ENCODE results near the gene DLK1.
A peak's percentile ranks its signal among the peaks of the same experiment; 100 is the strongest.

Gene DLK1

DNA sequence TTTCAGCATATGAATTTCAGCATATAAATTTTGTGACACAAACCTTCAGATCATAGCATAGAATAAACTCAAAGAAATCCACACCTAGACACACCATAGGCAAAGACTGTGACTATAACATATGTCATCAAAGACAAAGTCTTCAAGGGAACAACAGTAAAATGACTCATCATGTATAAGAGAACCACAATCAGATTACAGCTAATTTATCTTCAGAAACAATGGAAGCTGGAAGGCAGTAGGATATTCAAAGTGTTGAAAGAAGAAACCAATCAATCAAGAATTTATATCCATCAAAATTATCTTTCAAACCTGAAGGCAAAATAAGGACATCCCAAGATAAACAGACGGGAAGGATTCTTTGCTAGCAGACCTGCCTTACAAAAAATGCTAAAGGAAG, 29.0 kb downstream of the DLK1 start:
- DNase-seq (ENCODE audit: low spot score) (no peak), FAIRE-seq (no peak)

DNA sequence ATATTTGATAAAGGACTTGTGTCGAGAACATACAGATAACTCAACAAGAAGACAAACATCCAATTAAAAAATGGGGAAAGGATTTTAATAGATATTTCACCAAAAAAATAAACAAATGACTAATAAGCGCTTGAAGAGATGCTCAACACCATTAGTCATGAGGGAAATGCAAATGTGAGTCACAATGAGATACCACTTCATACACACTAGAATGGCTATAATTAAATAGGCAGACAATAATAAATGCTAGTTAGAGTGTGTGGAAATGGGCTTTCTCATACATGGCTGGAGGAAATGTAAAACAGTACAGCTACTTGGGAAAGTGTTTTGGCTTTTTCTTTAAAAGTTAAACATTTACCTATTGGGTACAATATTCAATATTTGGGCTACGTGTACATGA, 34.8 kb downstream of the DLK1 start:
- no peak for FAIRE-seq
- DNase-seq (ENCODE audit: low spot score) = no peak

DNA sequence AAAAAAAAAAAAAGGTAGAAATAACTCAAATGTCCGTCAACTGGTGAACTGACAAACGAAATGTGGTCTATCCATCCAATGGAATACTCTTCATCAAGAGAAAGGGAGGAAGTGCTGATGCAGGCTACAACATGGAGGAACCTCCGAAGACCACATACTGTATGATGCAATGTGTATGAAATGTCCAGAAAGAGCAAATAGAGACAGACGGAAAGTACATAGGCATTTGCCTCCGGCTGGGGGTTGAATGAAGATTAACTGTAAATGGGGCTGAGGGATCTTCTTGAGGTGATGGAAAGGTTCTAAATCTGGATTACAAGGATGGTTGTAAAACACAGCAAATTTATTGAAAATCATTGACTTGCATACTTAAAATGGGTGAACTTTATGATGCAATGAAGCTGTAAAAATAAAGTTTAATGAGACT, 35.4 kb downstream of the DLK1 start:
- FAIRE-seq (no peak), DNase-seq (ENCODE audit: low spot score) (no peak)

DNA sequence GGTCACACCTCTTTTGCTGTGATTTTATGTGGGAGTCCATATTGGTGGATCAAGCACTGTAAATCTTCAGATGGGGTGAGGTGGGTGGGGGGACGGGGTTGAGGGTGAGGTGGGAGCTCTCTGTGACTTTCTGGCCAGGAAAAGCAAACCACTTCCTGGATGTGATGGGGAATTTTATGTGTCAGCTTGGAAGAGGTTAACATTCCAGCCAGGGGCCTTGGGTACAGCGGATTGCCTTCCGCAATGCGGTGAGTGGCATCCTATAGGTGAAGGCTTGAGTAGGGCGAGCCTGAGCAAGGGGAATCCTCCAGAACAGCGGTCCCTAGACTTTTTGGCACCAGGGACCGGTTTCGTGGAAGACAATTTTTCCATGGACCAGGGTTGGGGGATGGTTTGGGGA, 36.2 kb downstream of the DLK1 start:
- no peak for FAIRE-seq
- peak; percentile 9 for DNase-seq (ENCODE audit: low spot score)

DNA sequence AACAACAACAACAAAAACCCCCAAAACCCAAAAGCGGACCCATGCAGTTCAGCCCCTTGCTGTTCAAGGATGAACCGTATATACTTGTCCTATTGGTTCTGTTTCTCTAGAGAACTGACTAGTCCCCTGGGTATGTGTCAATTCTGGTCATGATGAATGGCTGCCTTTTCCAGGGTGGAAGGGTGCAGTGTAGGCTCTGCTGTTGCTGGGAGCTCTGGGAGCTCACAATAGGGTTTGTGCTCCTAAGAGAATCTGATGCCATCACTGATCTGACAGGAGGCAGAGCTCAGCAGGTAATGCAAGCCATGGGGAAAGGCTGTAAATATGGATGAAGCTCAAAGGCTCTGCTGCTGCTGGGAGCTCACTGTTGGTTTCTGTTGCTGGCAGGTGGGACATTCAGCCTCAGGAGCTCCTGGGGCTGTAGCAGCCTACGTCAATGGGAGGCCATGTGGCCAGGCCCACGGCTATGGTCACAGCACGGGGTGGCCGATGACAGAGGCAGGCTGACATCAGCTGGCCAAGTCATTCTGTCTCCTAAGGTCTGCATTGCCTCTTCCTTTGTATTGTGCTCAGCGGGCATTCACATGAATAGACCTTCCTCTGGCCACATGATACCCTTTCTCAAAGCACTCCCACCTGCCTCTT, 37.9 kb downstream of the DLK1 start:
- no peak for DNase-seq (ENCODE audit: low spot score)
- FAIRE-seq = no peak

DNA sequence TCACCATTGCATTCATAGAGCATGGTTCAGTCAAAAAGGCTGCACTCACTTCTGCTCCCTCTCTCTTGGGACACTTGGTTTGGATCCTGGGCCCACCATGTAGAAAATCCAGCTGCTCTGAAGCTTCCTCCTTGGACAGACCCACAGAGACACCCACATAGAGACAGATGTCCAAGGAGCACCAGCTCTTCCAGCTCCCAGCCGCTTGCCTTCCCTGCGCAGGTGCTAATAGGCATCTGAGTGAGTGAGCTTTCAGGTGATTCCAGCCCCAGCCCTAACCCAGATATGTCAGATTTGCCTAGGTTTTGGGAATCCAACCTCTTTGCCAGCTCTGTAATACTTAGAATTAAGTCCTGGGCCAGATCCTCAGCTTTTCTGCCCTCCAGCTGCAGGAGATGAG, 38.6 kb downstream of the DLK1 start:
- DNase-seq (ENCODE audit: low spot score) (no peak), FAIRE-seq (no peak)

DNA sequence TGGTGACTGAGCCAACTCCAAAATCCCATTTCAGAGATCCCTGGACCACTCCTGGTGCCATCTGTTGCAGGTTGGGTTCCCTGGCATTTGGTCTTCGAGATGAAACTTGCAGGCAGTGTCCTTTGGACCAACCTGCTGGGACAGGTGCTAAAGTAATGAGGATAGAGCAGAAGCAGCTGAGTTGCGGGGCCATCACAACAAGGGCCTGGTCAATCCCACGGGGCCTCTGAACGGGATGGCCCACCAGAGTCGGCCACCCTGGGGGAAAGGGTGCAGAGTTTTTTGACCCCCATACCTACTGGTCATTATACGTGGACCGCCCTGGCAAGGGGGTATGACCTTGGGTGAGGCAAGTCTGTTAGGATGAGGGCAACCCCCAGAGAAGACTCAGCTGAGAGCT, 39.3 kb downstream of the DLK1 start:
- FAIRE-seq = no peak

DNA sequence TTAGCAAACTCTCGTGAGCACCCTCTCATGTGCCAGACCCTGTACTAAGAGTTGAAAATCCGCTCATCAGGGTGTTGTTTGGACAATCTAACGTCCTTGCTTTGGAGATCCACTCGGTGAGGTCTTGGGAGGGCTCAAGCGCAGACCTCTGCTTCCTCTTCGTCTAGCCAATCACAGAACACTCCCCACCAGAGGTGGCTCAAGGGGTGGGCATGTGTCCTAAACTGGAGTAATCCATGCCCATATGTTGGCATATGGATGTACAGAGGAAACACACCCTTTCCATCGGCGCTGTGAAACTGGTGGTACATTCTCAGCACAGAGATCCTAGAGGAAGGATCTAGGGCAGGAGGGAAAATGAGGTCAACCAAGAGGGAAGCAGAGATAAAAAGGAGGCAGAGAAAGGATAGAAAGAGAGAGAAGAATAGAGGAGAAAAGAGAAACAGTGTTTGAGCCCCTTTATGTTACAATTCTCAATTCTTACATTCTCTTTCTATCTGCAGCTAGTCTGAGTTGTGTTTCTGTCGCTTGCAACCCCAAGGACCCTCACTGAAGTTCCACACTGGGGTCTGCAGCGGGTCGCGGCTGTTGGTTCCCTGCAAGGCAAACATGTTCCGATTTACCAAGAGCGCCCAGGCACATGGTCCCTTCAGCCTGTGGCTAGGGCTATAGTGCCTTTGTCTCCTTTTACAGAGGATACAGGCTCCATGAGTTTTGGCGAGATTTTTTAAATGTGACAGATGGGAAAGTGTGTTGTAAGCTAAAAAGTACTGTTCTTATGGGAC, 40.5 kb downstream of the DLK1 start:
- DNase-seq (ENCODE audit: low spot score) = no peak
- no peak for FAIRE-seq

More for the DNA sequence above, 39.3 kb downstream of the DLK1 start:
- DNase-seq (ENCODE audit: low spot score) = no peak

DNA sequence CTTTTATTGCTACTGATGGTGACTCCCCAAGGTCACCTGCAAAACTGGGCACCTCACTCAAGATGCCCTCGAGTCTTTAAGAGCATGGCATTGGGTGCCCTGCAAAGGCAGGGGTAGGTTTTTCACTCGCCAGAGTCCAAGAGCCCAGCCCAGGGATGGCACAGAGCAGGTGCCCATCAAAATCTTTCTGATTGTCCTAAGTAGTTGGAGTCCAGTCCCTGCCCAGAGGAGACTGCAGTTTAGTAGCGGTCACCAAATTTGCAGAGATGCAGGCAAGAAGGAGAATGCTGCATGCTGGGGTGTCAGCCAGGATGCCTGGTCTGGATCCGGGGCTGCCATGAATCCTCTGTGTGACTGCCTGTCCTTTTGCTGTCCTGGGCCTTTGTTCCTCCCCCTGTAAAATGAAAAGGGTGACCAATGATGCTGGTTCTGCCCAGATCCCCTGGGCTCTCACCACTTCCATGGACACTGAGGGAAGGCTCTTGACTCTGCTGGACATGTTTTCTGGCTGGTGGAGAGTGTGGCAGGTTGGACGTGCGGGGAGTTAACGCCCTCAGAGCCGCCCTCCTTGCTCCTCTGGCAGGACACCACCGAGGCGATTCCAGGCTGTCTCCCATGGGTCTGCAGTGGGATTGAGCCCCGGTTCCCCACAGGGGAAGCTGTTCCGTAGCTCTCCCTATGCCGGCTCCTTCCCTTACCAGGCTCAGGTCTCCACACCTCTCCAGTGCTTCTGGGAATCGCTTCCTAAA, 41.3 kb downstream of the DLK1 start:
- FAIRE-seq = no peak
- DNase-seq (ENCODE audit: low spot score) = no peak

DNA sequence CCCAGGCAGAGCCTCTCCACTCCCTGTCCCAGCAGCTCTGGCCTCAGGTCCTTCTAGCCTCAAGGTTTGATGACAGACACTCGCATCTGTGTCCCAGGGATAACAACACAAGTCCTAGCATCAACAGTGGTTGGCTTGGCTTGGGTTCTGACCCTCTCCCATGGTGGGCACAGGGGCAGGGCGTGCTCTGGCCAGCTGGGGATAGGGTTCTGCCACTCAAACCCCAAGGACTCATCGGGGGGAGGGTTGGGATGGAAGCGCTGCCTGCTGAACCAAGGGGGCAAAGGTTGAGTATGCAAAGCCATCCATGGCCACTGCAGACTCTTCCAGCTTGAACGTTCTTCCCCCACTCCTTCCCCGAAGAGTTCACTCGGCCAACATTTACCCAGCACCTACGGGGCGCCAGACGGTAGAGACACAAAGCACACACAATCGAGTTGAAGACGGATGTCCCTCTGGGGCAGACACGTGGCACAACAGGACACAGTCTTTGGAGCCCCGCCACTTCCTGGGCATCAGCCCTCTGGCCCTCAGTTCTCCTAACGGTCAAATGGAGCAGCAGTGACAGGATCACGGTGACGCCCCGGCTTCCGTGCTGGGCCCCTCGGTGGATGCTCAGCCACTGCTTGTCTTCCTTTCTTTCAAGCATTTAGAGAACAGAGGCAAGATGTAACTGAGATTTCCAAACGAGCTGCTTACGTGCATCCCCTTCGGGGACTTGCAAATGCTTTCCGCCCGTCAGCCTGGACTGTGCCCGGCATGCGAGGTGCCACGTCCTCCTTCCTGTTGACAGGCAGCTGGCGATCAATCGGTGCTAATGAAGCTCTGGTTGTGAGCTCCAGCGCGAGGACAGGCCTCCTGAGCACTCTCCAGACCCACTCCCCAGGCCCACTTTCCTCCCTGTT, 42.6 kb downstream of the DLK1 start:
- DNase-seq (ENCODE audit: low spot score) (no peak), FAIRE-seq (no peak)

DNA sequence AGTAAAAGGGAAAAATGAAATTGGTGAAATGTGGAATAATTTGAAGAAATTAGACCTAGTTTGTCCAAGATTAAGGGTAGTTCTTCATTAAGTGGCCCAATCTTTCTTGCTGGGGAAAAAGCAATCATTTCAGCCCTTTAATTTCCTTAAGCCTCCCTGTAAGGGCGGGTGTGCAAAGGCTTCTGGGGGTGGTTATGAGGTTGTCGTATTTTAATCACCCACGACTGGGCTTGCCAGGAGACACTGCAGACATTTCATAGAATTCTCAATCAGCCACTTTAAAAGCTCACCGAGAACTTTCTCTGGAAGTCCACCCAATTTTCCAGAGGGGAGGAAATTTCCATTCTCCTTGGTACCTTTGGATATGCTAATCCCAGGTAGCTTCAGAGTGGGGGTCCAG, 43.4 kb downstream of the DLK1 start:
- no peak for FAIRE-seq
- no peak for DNase-seq (ENCODE audit: low spot score)

DNA sequence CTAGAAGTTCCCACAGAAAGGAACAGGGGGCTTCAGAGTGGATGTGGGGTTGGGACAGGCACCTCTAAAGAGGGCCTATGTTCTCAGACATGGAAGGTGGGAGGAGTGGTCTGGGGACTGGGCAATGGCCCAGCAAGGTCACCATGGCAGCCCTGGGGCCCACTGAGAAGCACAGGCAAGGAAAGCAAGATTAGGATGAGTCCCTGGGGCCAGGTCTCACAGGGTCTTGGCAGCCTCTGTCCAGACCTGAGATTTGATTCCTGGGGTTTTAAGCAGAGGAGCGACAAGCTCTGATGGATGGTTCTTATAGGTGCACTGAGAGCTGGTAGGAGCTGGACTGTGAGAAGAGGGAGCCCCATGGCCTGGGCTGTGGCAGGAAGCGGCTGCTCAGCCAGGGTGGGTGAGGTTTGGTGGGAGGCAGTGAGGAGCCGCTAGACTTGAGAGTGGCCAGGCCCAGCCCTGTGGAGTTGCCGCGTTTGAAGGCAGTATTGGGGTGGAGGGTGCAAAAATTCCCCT, 44.0 kb downstream of the DLK1 start:
- DNase-seq (ENCODE audit: low spot score) = no peak
- FAIRE-seq = no peak

DNA sequence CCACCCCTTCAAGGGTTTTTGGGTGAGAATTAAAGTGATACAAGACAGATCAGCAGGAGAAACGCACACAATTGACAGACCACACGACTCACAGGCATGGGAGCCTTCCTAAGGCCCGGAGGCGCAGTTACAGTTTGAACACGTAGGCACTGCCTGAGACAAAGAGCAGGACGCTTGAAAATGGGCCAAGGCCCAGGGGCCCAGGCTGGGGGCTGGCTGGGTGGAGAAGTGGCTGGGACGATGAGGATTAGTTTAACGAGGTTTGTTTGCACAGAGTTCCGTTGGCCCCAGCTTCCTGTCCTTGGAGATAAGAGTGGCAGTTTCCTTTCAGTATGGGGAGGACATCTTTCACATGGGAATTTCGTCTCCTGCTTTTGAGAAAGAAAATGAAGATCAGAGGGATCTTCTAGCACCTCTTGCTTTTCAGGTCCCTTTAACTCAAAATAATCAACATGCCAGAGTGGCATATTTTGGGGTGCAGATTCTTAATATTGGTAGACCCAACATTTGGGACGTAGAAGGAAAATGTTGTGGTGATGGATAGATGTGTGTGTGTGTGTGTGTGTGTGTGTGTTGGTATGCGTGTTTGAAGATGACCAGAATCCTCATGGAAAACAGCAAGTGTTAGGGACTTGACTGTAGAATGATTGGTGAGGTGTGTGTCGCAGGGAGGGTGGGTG, 44.6 kb downstream of the DLK1 start:
- no peak for FAIRE-seq

DNA sequence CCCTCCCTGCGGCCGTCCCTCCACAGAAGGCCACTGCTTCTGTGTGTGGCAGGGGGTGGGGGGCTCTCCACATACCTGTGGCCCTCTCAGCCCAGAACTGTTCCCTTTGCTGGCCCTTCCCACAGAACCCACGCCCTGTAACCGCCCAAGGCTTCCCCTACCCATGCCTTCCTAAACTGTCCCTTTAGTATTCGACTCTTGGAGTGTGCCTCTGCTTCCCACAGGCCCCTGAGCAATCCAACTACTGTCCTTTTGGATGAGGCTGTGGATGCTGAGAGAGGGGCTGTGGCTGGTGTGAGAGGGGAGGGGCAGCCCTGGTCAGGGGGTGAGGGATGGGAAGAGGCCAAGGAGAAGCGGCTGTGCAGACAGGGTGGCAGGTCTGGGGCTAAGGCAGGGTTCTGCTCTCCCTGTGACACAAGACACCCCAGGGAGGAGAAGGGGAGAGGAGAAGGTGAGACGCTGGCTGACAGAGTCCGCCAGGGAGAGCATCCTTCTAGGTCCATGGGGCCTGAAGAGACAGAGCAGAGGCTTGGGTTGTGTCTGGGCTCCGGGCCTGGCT, 46.0 kb downstream of the DLK1 start:
- FAIRE-seq (no peak), DNase-seq (ENCODE audit: low spot score) (no peak)

More for the DNA sequence above, 44.6 kb downstream of the DLK1 start:
- no peak for DNase-seq (ENCODE audit: low spot score)

DNA sequence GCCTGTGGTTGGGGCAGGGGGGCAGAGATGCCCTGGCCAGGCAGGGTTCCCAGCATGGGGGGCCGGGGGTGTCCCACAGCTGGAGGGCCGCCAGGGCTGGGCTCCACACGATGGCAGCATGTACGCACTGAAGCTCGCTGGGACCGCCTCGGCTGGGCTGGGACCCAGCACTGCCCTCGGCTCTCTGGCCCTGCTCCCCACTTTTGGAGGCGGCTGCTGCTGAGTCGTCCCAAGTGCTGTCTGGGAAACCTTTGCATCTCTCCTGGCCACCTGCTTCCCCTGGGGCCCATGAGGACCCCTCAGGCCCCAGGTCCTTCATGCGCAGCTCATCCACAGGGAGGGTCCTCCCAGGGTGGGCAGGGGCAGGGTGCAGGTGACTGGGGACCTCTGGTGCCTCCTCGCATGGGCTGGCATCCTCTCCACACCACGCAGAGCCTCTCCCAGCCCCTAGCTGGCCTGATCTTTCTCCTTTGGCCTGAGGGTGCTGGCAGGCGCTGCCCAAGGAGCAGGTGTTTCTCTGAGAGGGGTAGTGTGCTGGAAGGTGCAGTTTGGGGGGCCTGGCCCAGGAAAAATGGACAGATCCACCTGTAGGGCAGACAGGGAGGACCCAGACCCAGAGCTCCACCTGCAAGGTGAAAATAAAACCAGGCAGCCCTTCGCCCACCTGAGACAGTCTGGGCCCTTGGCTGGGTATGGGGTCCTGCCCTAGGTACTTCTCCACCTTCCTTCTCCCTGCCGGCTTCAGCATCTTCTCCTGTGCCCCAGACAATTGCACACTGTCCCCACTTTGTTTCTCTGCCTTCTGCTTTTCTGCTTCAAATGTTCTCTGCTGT, 46.9 kb downstream of the DLK1 start:
- no peak for DNase-seq (ENCODE audit: low spot score)
- FAIRE-seq = no peak

DNA sequence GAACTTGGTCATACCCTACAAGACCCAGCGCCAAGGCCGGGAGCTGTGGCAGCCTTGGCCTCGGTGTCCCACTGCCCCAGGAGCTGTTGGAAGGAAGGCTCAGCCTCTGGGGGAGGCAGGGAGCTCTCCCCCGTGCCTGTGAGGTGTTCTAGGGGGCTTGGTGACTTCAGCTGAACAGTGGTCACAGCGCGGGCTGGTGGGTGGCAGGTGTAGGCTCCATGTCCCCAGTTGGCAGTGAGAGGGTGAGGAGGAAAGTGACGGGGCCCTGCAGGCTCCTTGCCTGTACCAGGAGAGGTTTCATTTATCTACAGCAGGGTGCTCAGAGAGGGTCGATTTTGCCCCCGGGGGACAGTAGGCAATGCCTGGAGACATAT, 47.5 kb downstream of the DLK1 start:
- DNase-seq (ENCODE audit: low spot score) = no peak
- FAIRE-seq = no peak

DNA sequence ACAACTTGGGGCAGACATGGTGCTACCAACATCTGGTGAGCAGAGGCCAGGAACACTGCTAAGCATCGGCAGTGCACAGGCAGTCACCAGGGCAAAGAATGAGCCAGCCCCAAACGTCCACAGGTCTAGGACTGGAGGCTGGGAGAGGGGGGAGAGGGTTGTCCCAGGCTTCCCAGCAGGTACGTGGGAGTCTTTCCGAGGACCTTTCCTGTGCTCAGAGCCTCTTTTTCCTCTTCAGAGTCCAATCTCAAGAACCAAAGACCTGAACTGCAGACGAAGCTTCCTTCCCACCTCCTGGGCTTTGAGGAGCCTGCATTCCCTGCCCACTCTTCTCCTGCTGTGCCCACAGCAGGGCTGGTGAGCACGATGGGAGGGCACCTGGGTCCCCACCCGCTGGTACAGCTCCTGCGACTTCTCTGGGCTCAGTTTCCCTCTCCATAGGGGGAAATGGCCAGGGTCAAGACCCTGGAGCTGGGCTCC, 48.7 kb downstream of the DLK1 start:
- DNase-seq (ENCODE audit: low spot score) = no peak
- FAIRE-seq = no peak

DNA sequence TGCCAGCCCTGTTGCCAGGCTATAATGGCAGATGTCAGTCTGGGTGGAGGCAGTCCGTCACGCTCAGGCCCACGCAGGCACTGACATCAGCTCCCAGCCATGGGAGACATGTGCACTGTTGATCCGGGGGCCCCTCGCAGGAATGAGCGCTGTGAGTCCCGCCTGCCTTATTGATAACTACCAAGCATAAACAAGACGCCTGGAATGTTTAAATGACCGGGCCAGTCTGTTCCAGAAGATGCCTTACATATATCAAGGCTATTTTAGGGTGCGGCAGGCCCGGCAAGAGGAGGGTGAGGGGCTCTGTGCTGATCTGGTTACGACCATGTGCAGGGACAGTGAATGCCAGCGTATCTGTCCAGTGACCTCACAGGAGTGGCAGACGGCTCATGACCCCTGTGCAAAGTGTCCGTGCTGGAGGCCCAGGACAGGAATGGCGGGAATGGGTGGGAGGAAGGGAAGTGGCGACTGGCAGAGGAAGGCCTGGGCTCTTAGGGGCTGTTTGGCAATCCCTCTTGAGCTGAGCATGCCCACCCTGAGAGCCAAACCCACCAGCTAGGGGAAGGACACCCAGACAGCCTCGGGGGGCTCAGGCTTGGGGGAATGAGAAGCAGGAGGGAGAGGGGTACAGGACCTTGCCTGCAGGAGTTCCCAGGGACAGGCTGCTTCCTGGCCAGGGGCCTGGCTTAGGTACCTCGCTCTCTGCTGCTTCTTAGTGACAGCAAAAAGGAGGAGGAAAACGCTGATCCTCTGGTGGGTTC, 49.3 kb downstream of the DLK1 start:
- DNase-seq (ENCODE audit: low spot score) (no peak), FAIRE-seq (no peak)

Measured in urothelium cell line (cell line).